GM18867 (cell line): ENCODE measurements around the gene COX5B.
"Not testable (repeated sequence)": the region's sequence is repeated elsewhere in the genome, so short reads cannot be mapped to it uniquely, and the experiment has no call there.

Experiments used
- ATAC-seq: cut with Tn5 transposase; IDR thresholded peaks from one replicate; pipeline ENCODE4 v1.9.1; 2021; ENCODE audit warnings: mild to moderate bottlenecking, moderate library complexity; ENCODE audit not compliant: unreplicated experiment

Gene COX5B

DNA sequence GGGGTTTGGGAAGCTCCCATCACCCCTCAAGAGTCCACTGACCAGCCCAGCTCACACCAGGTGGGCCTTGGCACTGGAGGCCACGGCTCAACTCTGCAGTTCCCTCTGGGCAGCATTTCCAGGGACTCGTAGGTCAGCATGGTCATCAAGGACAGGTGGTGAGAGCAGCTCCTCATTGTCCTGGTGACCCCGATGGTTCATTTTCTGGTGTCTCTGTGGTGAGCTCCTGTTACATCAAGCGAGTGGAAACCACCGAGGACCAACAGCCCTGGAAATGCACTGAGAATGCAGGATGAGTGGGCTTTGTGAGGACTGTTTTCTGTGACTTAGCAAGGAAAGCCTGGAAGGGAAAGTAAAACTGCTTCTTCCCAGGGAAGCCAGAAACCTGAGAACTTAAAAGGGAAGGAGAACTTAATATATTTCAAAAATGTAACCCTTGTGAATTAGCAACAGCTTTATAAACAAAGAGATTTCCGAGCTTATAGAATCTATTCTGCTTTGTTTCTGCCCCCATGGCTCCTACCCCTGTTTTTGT, 26.8 kb downstream of the COX5B start:
- ATAC-seq = not testable (repeated sequence)

DNA sequence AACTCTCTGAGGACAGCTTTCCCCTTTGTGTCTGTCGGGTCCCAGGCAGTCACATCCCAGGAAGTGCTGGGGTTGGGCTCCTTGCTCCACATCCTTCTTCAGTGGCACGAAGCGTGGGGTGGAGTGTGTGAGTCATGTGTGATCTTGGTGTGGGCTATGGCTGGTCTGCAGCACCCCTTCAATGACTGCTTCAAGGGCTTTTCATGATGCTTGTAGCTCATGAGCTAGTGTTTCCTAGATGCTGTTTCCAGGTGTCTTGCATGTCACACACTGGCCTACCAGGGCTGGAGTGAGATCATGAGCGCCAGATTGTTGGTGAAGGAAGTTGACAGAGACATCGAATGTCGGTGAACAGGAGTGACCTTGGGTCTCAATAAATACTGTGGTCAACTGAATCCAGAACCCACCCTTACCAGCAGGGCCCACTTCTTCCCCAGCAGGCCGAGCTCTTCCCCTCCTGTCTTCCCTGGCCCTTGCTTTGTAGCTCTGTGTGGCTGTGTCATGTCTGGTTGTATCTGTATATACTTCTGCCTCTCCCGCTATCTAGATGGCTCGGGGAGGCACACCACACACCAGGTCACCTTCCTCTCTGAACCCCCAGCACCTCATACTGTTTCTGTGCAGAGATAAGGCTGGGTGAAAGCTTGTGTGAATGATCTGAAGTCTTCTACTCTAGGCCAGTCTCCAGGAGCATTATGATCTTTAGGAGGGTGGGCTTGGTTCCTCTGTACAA, 27.5 kb downstream of the COX5B start:
- no peak for ATAC-seq

DNA sequence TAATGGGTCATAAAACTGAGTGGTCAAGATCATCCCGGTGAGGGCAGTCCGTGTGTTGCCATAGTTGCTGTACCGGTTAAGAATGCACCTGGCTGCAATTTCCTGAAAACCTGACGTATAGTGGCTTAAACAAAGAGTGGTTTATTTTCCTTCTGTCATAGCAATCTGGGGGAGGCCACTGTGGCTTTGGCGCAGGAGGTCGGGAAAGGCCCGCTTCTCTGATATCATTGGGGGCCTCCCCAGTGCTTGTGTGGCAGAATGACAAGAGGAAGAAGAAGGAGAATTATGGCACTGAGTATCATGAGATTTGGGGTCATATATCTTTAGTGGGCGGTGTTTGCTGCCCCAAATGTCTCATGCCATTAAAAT, 28.0 kb downstream of the COX5B start:
- ATAC-seq = no peak

DNA sequence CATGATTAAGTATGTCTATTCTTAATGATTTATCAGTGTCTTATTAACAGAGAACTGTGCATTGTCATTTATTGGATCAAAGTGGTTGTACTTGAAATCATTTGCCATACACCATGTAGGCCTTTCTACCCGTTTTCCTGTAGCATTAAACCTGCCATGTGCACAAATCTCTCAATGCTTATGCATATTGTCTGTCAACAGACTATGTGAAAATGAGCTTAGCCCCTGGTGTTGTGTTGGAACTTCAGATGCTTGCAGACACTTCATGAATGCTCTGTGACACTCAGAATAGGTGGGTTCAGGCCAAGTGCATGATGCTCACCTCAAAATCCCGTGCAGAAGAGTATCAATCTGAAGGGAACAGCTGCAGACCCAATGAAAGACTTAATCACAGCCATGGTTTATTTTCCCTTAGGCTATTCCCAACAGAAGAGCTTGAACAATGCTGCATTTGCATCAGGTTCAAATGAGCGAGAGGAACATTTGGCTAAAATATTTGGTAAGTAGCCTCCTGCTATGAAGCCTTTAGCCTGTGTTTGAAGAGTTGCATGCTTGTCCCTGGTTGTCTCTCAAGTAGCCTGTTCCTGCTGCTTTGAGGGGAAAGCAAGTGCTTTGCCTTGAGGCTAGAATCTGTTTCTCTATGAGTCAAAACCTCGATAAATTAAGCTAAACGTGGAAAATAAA, 29.7 kb downstream of the COX5B start:
- ATAC-seq = no peak

DNA sequence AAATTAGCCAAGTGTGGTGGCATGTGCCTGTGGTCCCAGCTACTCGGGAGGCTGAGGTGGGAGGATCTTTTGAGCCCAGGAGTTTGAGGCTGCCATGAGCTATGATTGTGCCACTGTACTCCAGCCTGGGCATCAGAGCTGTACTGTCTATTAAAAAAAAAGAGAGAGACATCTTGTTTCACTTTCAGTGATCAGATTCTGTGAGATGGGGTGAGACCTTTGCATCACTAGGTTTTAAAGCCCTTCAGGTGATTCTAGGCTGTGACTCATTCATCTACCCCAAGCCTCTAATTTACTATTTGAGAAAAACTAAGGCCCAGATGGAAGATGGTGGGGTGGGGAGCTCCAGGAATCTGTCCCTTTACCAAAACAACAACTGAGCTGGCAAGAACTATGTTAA, 30.8 kb downstream of the COX5B start:
- ATAC-seq = no peak

DNA sequence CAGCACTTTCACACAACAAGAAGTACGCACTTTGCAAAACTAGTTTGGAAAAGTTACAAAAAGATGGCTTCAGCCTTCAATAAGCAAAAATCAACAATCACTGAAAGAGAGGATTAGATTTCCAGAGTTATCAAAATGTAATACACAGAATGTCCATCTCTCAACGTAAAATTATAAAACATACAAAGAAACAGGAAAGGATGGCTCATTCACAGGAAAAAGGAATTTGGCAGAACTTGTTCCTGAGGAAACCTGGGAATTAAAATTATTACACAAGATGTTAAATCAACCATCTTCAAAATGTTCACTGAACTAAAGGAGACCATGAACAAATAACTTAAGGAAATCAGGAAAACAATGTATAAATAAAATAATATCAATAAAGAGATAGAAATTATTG, 31.6 kb downstream of the COX5B start:
- ATAC-seq = no peak

DNA sequence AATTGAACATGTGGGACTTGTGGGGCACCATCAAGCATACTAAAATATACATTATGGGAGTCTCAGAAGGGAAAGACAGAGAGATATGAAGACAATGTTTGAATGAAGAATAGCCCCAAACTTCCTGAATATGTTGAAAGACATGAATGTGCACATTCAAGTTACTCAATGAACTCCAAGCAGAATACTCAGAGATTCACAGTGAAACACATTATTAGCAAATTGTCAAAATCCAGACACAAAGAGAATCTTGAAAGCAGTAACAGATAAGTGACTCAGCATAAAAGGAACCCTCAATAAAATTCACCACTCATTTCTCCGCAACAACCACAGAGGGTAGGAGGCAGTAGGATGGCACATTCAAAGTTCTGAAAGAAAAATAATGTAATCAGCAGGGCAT, 32.4 kb downstream of the COX5B start:
- ATAC-seq = no peak

DNA sequence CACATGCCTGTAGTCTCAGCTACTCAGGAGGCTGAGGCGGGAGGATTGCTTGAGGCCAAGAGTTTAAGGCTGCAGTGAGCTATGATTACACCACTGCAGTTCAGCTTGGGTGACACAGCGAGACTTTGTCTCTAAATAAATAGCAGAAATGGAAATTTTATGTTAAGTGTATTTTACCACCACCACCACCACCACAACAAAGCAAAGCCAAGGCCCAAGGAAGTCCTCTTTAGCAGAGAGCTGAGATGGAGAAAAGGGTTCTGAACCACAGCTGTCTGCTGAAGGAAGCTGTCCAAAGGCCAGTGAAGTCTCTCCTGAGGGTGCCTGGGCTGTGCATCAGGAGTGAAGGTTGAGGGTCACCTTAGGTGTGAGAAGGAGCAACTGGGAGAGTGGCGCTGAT, 41.4 kb downstream of the COX5B start:
- not testable (repeated sequence) for ATAC-seq

DNA sequence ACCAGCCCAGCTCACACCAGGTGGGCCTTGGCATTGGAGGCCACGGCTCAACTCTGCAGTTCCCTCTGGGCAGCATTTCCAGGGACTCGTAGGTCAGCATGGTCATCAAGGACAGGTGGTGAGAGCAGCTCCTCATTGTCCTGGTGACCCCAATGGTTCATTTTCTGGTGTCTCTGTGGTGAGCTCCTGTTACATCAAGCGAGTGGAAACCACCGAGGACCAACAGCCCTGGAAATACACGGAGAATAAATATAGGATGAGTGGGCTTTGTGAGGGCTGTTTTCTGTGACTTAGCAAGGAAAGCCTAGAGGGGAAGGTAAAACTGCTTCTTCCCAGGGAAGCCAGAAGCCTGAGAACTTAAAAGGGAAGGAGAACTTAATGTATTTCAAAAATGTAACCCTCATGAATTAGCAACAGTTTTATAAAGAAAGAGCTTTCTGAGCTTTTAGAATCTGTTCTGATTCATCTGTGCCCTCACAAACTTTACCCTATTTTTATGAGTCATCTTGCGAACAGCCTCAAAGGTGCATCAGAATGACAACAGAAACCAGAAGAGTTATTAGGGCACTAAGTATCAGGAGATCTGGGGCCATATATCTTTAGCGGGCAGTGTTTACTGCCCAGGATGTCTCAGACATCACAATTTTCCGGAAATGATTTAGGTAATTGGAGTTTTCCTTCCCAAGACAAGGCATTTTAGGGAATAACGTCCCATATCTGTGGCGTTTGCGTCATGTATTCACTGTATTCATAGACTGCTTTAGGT, 42.4 kb downstream of the COX5B start:
- peak; percentile 72 for ATAC-seq

DNA sequence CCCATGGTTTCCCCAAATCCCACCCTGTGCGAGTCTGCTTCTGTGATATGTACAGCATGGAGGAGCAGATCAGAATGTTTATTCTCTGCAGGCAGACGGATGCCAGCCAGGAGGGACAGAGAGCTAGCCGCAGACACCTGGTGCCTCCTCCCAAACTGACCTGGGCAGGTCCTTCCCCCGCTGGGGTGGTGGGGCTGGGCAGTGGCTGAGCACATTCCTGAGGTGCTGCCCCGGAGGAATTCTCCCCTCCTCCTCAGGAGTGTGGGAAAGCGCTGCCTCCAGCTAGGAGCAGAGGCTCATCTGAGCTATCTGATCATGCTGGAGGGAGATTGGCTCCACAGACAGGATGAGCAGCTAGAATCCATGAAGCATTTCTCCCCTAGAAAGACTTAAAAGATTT, 45.3 kb downstream of the COX5B start:
- no peak for ATAC-seq

DNA sequence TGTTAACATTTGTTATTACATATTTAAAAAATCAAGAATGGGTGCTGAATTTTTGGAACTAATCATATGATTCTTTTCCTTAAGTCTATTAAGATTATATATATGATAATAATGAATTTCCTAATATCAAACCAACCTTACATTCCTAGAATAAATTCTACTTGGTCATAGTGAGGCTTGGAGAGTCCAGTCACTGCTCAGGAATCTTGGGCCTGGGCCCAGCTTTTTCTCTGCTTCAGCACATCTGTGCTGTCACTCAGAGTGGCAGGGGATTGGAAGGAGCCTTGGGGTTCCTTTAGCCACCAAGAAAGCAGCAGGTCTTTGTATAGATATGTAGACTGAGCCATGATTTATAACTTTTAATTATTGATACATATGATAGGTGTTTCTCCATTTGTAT, 47.6 kb downstream of the COX5B start:
- no peak for ATAC-seq

DNA sequence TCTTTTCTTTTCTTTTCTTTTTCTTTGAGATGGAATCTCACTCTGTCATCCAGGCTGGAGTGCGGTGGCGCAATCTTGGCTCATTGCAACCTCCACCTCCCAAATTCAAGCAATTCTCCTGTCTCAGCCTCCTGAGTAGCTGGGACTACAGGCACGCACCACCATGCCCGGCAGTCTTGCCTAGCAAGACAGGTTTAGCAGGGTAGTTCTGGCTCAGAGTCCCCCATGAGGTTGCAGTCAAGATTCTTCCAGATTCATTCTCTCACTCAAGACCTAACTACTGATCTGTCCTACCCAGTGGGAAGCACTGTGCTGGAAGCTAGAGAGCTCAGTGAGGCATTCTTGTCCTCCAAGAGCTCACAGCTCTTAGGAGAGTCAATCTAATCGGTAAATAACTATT, 49.9 kb downstream of the COX5B start:
- ATAC-seq = no peak

DNA sequence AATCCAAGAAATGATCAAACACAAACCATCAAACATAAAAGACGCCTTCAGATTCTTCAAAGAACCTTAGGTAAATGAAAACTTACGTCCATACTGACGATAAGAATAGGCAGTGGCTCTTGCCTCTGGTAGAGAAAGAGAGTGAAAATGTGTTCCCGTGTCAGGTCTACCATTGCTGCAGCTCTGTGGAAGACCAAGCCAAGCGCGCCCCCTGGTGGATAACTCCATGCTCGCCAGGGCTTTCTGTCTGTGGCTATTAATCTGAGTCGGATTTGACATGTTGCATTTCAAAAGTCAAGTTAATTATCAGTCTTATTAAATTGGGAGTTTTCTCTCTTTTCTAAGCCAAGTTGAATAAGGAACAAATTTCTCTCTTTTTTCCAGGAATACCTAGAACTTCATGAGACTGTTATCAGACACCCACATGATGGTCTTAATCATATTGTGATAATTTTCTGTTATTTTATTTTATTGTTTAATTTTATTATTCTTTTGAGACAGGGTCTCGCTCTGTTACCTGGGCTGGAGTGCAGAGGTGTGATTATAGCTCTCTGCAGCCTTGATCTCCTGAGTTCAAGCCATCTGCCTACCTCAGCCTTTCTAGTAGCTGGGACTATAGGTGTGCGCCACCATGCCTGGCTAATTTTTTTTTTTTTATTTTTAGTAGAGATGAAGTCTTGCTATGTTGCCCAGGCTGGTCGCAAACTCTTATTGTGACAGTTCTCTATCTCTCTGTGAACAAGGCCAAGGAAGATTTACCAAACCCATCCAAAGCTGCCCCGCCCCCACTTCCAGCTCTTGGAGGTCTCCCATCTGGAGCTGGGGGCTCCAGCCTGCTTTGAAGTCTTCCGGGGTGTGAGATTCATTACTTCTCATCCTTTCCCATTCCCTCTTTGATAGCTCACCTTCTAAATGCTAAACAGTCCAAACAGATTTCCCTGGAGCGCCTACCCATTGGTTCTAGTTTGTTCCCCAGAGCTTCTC, 51.7 kb downstream of the COX5B start:
- peak; percentile 70 for ATAC-seq
